Right atrium auricular region (tissue), 2 donors: ENCODE measurements around the gene CASS4. TPM values are rescaled to one million over a fixed set of nuclear protein-coding genes. Genes with fewer than 3 reads are reported as not detected.

ENCODE experiments used
- DNase-seq: peaks from one replicate; pipeline ENCODE4 v3.0.0-alpha.2; 2019; ENCODE audit warnings: low spot score
- H3K27ac ChIP-seq, 2 donors: fragments of 200-600 bp; sonication (generic); 1 replicate in 1 of 2; 2 replicates in 1 of 2; pipeline ENCODE4 v1.5.1; 2016 to 2019
- H3K27me3 ChIP-seq, 2 donors: fragments of 200-600 bp; sonication (generic); one replicate each; pipeline versions ENCODE4 v1.5.1 to v1.6.0; 2017 to 2019
- H3K36me3 ChIP-seq: fragments of 200-600 bp; sonication (generic); one replicate; pipeline ENCODE4 v1.5.1; 2016
- H3K4me1 ChIP-seq, 2 donors: fragments of 200-600 bp; sonication (generic); one replicate each; pipeline versions ENCODE4 v1.5.1 to v1.6.0; 2017 to 2019
- H3K4me3 ChIP-seq, 2 donors: fragments of 200-600 bp; sonication (generic); 1 replicate in 1 of 2; 2 replicates in 1 of 2; pipeline ENCODE4 v1.5.1; 2017 to 2019; ENCODE audit warnings: mild to moderate bottlenecking in 1 of 2, moderate library complexity in 1 of 2
- H3K9me3 ChIP-seq, 2 donors: fragments of 200-600 bp; sonication (generic); one replicate each; pipeline ENCODE4 v1.5.1; 2019
- CTCF ChIP-seq, 2 donors: fragments of 200-600 bp; sonication (generic); IDR thresholded peaks; one replicate each; pipeline ENCODE4 v1.5.1; 2019; ENCODE audit warnings: antibody characterized with exemption in 2 of 2
- total RNA-seq, 2 donors: library from RNA; depleted of rRNA; stranded (reverse); fragments of >200 nt; gene quantifications; one replicate each; pipeline ENCODE4 v1.1.0, GENCODE V29; 2016

The CASS4 gene
- total RNA-seq, 2 donors from 2014 or later = 2.0 to 2.4 TPM

- H3K27me3 ChIP-seq = no peaks in the 10 kb centered on the region
- no peaks in the 10 kb centered on the region for H3K36me3 ChIP-seq
- H3K4me1 ChIP-seq = peaks cover 0 to 12% of the 10 kb centered on the region in 2 donors
- no peak for DNase-seq
- no peaks in the 10 kb centered on the region for H3K9me3 ChIP-seq
- TF ChIP-seq CTCF (IDR thresholded peaks at IDR 0.05) = no peak
- no peak overlapping the region for H3K4me3 ChIP-seq
- H3K27ac ChIP-seq = no peak overlapping the region
Measured at GRCh38 chr20:56422076-56422823, 10.2 kb downstream of the CASS4 start.

DNA sequence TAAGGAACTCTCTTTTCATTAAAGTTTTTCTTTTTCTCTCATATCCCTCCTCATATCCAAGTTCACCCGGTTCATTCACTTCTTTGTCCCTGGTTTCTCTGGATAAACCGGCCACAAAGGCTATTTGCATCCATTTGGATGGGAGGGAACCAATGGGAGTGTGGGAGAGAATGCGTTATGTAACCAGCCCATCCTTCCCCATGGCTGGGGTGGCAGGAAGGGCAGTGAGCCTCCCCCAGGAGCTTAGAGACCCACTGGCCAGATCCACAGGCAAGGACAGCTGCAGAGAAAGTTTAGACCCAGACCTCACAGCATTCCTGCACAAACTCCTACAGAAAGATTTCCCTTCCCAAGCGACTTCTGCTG is 10.7 kb downstream of the CASS4 start:
- Histone ChIP-seq H3K27me3 (no peaks in the 10 kb centered on the region), H3K9me3 (no peaks in the 10 kb centered on the region), H3K27ac (no peak overlapping the region), H3K36me3 (no peaks in the 10 kb centered on the region), H3K4me1 (peaks cover 0 to 12% of the 10 kb centered on the region in 2 donors), H3K4me3 (no peak overlapping the region)
- no peak for DNase-seq
- TF ChIP-seq CTCF (IDR thresholded peaks at IDR 0.05) = no peak

- Histone ChIP-seq H3K27ac (no peak overlapping the region), H3K4me1 (peaks cover 0 to 12% of the 10 kb centered on the region in 2 donors)
Measured at GRCh38 chr20:56423211-56423610, 11.2 kb downstream of the CASS4 start.

DNA sequence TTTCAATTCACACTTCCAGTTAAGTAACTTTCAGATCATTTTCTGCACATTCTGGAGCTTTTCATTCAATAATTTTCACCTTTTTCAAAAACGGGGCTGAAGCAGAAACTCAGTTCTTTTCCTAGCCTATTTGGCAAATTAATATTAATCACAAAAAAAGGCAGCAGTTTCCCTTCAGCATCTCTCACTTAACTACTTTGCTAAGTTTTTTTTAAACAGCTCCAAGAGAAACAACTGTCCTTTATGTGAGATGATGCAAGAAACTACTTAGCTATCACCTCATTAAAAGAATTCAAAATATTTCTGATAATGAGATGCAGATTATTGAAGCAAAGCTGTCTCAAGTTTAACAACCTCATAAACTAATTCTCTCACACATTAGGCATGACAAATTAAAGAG is 11.8 kb downstream of the CASS4 start:
- H3K27ac ChIP-seq = no peak overlapping the region
- DNase-seq = no peak
- H3K4me3 ChIP-seq = no peak overlapping the region
- peaks cover 0 to 12% of the 10 kb centered on the region in 2 donors for H3K4me1 ChIP-seq
- H3K9me3 ChIP-seq = no peaks in the 10 kb centered on the region
- no peaks in the 10 kb centered on the region for H3K27me3 ChIP-seq
- no peak for TF ChIP-seq CTCF (IDR thresholded peaks at IDR 0.05)
- H3K36me3 ChIP-seq = no peaks in the 10 kb centered on the region

More at GRCh38 chr20:56423211-56423610, 11.2 kb downstream of the CASS4 start:
- TF ChIP-seq CTCF (IDR thresholded peaks at IDR 0.05) = no peak
- Histone ChIP-seq H3K4me3 (no peak overlapping the region), H3K36me3 (no peaks in the 10 kb centered on the region), H3K9me3 (no peaks in the 10 kb centered on the region), H3K27me3 (no peaks in the 10 kb centered on the region)
- no peak for DNase-seq

DNA sequence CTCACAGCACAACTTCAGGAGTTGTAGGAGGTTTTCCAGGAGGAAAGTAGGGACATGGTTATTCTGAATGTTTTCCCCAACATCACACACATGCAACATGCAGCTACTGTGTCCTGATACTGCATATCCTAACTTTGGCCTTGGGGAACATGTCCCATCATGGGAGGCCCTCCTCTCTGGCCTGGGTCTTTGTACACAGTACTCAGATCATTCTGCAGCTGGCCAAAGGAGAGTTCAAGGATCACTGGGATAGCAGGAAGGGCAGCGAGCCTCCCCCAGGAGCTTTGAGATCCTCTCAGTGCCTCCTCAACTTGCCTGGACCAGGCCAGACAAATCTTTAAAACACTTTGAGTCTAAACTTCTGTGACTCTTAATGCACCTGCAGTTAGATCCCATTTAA is 12.9 kb downstream of the CASS4 start:
- H3K36me3 ChIP-seq = no peaks in the 10 kb centered on the region
- H3K27ac ChIP-seq = no peak overlapping the region
- no peak for DNase-seq
- no peaks in the 10 kb centered on the region for H3K9me3 ChIP-seq
- H3K4me3 ChIP-seq = no peak overlapping the region
- no peaks in the 10 kb centered on the region for H3K27me3 ChIP-seq
- peaks cover 0 to 6% of the 10 kb centered on the region in 2 donors for H3K4me1 ChIP-seq
- no peak for TF ChIP-seq CTCF (IDR thresholded peaks at IDR 0.05)

DNA sequence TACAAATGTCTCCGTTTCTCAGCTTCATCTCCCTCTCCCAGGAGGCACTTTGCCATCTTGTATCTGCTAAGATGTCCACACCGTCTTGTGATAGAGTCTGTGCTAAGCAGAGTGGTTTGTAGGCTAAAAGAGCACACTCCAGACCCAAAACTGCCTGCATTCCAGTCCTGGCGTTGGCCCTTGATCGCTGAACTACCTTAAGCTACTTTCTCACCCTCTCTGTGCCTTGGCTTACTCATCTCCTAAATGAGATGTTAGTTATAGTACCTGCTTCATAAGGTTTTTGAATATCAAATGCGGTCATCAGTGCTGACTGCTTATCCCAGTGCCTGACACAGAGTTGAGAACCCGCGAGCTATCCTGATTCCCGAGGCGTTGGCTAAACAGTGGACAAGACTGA is 14.0 kb downstream of the CASS4 start:
- no peak for TF ChIP-seq CTCF (IDR thresholded peaks at IDR 0.05)
- H3K4me1 ChIP-seq = peaks cover 0 to 6% of the 10 kb centered on the region in 2 donors
- H3K27ac ChIP-seq = no peak overlapping the region

More for the DNA sequence above, 14.0 kb downstream of the CASS4 start:
- H3K9me3 ChIP-seq = no peaks in the 10 kb centered on the region
- no peaks in the 10 kb centered on the region for H3K27me3 ChIP-seq
- no peak for DNase-seq
- no peak overlapping the region for H3K4me3 ChIP-seq
- H3K36me3 ChIP-seq = no peaks in the 10 kb centered on the region
